Smooth muscle cell of the brain vasculature (primary cell): ENCODE measurements around the gene ERAP2.

Source experiments
- DNase-seq: peaks from one replicate; pipeline ENCODE4 v3.0.0-alpha.2; 2012; ENCODE audit warnings: low read depth, low spot score

ERAP2 gene

DNA sequence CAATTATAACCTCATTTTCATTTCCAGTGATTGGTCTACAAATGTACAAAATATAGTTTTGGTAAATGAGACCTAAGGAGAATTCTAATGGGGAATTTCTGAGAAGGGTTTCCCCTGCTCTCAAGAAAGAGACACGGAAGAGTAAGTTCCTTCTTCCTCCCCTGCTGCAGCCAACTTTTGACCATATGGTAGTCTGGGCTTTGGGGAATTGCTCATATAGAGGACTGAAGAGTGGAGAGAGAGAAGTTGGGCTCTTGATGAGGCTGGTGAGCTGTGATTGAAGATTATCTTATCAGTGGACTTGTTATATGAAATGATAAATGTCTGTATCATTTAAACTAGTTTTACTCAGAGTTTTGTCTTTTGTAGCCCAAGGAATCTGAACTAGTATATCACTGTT lies 55.3 kb downstream of the ERAP2 start:
- DNase-seq = no peak

- DNase-seq = no peak
Observed at GRCh38 chr5:96932026-96932425, 55.7 kb downstream of the ERAP2 start.

DNA sequence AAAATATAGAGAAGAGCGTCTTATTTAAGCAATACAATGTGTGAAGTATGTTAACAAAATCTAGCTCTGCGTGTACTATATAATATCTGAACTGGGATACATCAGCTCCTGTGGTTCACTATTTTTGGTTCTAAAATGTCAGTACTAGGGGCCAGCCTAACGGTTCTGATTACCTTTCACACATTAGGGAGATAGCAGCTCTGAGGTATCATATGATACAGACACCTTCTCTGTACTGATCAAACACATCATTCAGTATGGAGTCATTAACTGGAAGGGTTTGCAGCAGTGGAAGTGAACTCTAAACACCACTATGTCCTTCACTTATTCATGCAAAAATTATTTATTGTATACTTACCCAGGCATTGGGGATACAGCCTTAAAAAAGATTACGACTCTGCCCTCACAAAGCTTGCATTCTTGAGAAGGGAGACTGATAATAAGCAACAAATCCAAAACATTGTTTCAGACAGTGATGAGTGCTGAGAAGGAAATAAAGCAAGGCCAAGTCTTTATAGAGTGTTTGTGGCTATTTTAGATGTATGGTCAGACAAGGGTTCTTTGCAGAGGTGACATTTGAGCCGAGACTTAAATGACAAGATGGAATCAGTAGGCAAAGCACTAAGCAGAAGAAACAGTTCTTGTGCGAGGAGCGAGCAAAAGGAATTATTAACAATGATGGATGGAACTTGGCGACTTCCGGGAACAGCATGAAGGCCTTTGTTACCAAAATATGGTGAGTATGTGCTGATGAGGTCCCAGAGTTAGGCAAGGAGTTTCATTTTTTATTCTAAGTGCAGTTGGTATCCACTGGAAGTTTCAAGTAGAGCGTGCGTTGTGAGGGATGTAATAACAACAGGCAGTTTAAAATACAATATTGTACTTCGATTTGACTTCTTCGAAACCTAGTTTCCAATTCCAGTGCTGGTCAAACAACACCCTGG lies 57.7 kb downstream of the ERAP2 start:
- DNase-seq = peak; percentile 13

- peak; percentile 80 for DNase-seq
Observed at GRCh38 chr5:96934708-96935558, 58.6 kb downstream of the ERAP2 start.

GRCh38 chr5:96935559-96936430 lies 59.5 kb downstream of the ERAP2 start, which contains the start of gene LNPEP:
LNPEP (plus strand) TSS chr5:96936080; CDS start chr5:96936156, 76 bp downstream.
- DNase-seq = peak; percentile 93

GRCh38 chr5:96936431-96937320 lies 60.4 kb downstream of the ERAP2 start:
- DNase-seq = no peak

- DNase-seq = no peak
Observed at GRCh38 chr5:96940586-96940985, 64.3 kb downstream of the ERAP2 start.

DNA sequence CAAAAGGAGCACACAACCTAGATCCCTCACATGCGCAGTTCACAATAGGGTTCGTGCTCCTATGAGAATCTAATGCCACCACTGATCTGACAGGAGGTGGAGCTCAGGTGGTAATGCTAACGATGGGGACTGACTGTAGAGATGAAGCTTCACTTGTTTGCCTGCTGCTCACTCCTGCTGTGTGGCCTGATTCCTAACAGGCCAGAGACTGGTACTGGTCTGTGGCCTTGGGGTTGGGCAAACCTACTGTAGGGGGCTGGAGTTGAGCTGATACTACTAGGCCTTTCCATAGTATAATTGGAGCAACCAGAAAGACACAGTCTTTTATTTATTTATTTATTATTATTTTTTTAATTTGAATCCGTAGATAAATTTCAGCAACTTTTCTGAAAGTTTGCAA lies 64.8 kb downstream of the ERAP2 start:
- no peak for DNase-seq

DNA sequence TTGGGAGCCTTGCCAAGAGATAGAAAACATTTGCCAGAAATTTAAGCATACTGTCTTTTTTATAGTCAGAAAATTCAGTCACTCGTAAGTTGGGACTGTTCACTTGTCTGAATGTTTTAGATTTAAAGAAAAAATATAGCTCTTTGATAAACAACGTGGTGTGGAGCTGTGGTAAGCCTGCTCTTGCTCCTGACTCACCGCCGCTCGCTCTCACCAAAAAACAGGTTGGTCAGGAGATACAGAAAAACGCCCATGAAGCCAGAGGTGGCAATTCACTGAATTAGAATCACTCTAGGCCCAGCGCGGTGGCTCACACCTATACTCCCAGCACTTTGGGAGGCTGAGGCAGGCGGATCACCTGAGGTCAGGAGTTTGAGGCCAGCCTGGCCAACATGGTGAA lies 65.8 kb downstream of the ERAP2 start:
- no peak for DNase-seq

GRCh38 chr5:96942911-96943310 lies 66.6 kb downstream of the ERAP2 start:
- DNase-seq = no peak

GRCh38 chr5:96943799-96944198 lies 67.5 kb downstream of the ERAP2 start:
- DNase-seq = no peak

GRCh38 chr5:96945144-96945897 lies 69.0 kb downstream of the ERAP2 start:
- no peak for DNase-seq

GRCh38 chr5:96946381-96946780 lies 70.1 kb downstream of the ERAP2 start:
- DNase-seq = no peak

DNA sequence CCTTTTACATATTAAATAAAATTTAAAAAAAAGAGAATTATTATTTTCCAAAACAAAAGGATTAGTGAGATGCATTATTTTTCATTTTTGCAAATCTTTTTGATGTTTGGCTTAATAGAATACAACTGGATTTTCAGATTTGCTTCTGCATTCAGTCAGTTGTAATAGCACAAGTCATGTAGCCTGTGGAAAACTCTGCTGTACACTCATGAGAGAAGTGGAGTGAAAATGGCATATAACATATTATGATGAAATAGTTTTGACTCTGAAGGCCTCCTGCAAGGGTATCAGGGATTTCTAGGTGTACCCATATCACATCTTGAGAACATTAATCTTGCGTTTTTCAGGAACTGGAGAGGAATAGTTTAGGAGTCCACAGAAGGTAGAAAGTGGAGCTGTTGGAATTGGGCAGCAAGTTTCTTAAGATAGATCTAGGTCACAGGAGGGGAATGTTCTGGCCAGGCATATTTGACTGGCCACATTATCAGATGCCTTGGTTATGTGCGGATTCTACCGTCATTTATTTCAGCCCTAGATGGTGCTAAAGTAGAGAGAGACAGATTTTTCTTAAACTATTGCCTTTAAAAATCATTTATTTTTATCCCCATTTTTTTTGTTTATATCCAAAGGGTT lies 75.9 kb downstream of the ERAP2 start:
- no peak for DNase-seq

GRCh38 chr5:96952974-96953730 lies 76.9 kb downstream of the ERAP2 start:
- DNase-seq = no peak

GRCh38 chr5:96957254-96958049 lies 81.2 kb downstream of the ERAP2 start:
- DNase-seq = no peak

DNA sequence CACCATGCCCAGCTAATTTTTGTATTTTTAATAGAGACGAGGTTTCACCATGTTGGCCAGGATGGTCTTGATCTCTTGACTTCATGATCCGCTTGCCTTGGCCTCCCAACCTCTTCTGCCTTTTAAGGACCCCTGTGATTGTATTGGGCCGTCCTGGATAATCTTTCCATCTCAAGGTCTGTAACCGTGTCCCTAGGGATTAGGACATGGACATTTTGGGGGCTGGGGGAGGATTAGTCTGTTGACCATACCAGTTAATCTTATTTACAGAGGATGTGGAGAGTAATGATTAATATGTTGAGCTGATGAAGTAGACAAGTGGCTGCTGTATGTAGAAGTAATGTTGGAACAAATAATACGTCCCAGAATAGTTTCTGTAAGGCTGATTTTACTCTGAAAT lies 82.7 kb downstream of the ERAP2 start:
- no peak for DNase-seq

DNA sequence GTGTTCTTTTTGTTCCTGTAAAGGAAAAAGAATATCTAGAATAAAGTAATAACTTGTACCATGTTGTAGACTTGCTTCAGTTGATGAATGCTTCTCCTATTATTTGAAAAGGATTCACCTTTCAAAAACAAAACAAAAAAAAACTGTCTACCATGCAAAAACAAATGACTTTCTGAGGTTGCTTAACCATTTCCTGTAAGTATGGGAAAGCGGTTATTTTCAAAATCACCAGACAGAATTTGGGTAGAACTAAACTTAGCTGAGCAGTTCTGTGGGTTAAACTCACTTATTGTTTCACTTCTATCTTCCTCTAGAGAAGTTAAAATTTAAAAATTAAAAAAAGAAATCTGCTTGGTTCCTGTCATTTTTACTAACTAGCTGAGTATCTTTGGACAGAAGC lies 84.8 kb downstream of the ERAP2 start:
- no peak for DNase-seq
